Measurements from ENCODE around the gene CCDC127.
"Not testable (repeated sequence)": the region's sequence is repeated elsewhere in the genome, so short reads cannot be mapped to it uniquely, and the experiment has no call there.

DNA sequence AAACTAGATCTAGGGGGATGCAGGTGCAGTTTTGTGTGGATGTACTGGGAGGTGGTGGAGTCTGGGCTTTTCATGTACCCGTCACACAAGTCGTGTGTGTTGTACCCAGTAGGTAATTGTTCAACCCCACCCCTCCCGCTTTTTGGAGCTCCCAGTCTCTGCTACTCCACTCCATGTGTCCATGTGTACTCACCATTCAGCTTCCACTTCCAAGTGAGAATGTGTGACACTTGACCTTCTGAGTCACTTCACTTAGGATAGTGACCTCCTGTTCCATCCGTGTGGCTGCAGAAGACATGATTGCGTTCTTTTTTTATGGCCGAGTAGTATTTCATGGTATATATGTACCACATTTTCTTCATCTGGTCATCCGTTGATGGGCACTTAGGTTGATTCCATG, 22.6 kb upstream of the CCDC127 start:
- TF ChIP-seq POLR2A, CTCF (IDR thresholded peaks at IDR 0.05): not testable (repeated sequence)
